HepG2 (cell line): ENCODE measurements around the gene CST8.

Experiments
- SOX13 ChIP-seq, 3 experiments: fragments of 450-650 bp in 1 of 3; sonication (generic) in 1 of 3; formaldehyde crosslinking in 1 of 3; IDR thresholded peaks in 2 of 3; conservative IDR thresholded peaks in 1 of 3; 2 replicates each; pipeline versions ENCODE4 v1.5.0 to v1.6.1; 2016 to 2020; ENCODE audit warnings: antibody characterized with exemption in 1 of 3, mild to moderate bottlenecking in 1 of 3, missing compliant biosample characterization in 1 of 3, missing genetic modification reagents in 1 of 3, moderate library complexity in 1 of 3
- STAT5B ChIP-seq: sonication (generic); formaldehyde crosslinking; IDR thresholded peaks from 2 replicates; pipeline ENCODE4 v1.4.0; 2020; ENCODE audit warnings: missing genetic modification reagents
- TF ChIP-seq, protein P1 (sequence below): sonication (generic); formaldehyde crosslinking; IDR thresholded peaks from 2 replicates; pipeline ENCODE4 v1.4.0; 2020; ENCODE audit warnings: low read depth, mild to moderate bottlenecking, missing genetic modification reagents

DNA sequence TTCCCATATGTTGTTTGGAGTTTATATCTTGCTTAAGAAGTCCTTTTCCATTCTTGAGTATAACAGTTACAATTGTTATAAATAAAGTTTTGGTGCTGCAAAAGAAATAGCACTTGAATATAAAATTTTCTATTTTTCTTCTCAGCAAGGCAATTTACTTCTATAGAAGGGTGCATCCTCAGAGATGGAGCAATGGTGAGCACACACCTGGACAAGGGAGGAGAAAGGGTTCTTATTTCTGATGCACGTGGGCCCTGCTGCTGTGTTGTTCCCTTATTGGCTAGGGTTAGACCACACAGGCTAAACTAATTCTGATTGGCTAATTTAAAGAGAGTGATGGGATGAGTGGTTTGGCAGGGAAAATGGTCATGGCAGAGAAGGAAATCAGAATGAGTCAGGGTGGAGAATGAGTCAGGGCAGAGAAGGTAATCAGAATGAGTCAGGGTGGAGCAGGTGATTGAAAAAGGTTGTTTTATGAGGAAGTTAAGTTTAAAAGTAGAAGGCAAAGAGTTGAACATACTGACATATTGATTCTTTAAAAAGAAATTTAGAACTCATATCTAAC, 38.0 kb downstream of the CST8 start:
- TF ChIP-seq SOX13 (IDR thresholded peaks at IDR 0.05) (no peak), SOX13 (CRISPR knock-in tag; conservative IDR thresholded peaks at IDR 0.05 in 1 of 2, IDR thresholded peaks at IDR 0.05 in 1 of 2) (no peak), STAT5B (CRISPR knock-in tag) (no peak)
- TF ChIP-seq, protein P1, sequence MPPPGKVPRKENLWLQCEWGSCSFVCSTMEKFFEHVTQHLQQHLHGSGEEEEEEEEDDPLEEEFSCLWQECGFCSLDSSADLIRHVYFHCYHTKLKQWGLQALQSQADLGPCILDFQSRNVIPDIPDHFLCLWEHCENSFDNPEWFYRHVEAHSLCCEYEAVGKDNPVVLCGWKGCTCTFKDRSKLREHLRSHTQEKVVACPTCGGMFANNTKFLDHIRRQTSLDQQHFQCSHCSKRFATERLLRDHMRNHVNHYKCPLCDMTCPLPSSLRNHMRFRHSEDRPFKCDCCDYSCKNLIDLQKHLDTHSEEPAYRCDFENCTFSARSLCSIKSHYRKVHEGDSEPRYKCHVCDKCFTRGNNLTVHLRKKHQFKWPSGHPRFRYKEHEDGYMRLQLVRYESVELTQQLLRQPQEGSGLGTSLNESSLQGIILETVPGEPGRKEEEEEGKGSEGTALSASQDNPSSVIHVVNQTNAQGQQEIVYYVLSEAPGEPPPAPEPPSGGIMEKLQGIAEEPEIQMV = no peak
